ENCODE data around the gene ABTB1.

ABTB1 gene

DNA sequence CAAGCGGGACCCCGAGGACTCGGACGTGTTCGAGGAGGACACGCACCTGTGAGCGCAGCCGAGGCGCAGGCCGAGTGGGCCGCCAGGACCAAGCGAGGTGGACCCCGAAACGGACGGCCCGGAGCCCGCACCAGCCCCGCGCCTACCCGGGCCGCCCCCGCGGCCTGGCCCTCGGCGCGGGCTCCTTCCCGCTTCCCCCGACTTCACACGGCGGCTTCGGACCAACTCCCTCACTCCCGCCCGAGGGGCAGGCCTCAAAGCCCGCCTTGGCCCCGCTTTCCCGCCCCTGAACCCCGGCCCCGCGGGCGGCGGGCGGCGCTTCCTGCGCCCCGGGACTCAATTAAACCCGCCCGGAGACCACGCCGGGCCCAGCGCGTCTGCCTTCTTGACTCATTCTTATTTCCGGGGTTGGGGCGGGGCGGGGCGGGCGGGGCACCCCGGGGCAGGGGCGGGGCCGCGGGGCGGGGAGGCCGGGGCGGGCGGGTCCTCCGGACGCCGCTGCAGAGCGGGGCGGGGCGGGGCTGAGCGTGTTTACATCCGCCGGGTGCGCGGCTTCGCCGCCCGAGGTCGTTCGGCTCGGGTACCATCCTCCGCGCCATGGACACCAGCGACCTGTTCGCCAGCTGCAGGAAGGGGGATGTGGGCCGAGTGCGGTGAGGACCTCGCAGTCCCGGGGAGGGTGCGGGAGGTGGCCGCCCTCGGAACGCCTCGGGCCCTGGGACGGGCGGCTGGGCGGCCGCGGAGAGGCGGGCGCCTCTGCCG, at the start of gene ABTB1:
ABTB1 (plus strand) TSS at position 524 of the 762 bp plus-strand sequence; CDS start at position 598, 74 bp downstream.
- peak; percentile 99 for DNase-seq (ENCODE audit: low spot score)

DNA sequence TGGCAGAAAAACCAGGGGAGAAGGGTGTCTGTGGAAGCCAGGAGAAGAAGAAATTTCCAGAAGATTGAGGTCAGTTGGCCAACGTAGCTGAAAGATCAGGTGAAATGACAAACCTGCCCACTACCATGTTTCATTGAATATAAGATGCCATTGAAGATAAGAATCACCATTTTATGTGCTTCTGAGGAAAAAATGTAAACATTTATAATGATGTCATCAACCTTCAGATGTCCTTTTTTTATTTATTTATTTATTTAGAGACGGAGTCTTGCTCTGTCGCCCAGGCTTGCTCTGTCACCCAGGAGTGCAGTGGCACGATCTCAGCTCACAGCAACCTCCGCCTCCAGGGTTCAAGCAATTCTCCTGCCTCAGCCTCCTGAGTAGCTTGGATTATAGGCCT, 48.7 kb upstream of the ABTB1 start:
- DNase-seq (ENCODE audit: low spot score) = no peak

DNA sequence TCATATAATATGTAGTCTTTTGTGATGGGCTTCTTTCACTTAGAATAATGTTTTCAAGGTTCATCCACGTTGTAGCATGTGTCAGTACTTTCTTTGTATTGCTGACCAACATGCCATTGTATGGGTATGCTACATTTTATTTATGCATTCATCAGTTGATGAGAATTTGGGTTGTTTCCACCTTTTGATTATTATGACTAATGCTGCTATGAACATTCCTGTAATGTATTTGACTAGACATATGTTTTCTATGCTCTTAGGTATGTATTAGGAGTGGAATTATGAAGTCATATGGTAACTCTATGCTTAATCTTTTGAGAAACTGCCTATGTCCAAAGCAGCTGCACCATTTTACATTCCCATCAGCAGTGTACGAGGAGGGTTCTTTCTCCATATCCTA, 46.9 kb upstream of the ABTB1 start:
- no peak for DNase-seq (ENCODE audit: low spot score)

DNA sequence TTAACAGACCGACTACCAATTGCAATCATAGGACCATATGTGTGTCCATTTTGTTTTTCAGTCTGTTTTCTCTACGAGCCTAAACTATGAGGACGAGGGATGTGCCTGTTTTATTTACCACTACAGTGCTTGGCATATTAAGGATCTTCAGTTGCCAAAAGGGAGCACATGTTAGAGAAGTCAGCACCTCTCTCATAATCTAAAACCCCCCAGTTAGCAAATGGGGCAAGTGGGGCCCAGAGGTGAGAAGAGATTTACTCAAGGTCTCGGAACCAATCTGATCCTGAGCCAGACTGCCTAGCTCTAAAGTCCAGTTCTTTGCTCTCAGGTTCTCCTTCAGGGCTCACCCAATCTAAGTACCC, 44.3 kb upstream of the ABTB1 start:
- no peak for DNase-seq (ENCODE audit: low spot score)

DNA sequence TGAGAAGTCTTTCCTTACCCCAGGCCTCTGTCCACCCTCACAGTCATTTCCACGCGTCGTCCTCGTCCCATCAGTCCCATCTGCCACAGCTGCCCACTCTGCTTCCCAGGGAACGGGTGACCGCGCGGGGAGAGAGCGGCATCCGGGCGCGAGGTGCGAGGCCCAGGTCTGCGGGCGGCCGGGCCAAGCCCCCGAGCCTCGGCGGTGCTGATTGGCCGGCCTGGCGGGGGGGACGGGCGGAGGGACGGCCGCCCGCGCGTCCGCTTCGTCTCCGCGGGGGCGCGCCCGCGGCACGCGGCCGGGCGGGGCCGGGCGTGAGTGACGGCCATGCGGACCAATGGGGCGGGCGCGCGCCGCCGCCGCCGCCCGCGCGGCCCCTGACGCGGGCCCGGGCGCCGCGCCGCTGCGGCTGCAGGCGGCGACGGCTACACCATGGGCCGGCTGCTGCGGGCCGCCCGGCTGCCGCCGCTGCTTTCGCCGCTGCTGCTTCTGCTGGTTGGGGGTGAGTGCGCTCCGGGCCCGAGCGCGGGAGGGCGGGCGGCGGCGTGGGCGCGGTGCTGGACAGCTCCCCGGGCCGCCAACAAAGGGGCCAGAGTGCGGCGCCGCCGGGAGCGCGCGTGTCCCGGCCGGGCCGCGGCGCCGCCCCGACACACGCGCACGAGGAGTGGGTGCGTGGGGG, 43.8 kb upstream of the ABTB1 start, which contains the start of gene PODXL2:
PODXL2 (plus strand) TSS at position 398 of the 679 bp plus-strand sequence; CDS start at position 433, 35 bp downstream.
- DNase-seq (ENCODE audit: low spot score) = peak; percentile 95

DNA sequence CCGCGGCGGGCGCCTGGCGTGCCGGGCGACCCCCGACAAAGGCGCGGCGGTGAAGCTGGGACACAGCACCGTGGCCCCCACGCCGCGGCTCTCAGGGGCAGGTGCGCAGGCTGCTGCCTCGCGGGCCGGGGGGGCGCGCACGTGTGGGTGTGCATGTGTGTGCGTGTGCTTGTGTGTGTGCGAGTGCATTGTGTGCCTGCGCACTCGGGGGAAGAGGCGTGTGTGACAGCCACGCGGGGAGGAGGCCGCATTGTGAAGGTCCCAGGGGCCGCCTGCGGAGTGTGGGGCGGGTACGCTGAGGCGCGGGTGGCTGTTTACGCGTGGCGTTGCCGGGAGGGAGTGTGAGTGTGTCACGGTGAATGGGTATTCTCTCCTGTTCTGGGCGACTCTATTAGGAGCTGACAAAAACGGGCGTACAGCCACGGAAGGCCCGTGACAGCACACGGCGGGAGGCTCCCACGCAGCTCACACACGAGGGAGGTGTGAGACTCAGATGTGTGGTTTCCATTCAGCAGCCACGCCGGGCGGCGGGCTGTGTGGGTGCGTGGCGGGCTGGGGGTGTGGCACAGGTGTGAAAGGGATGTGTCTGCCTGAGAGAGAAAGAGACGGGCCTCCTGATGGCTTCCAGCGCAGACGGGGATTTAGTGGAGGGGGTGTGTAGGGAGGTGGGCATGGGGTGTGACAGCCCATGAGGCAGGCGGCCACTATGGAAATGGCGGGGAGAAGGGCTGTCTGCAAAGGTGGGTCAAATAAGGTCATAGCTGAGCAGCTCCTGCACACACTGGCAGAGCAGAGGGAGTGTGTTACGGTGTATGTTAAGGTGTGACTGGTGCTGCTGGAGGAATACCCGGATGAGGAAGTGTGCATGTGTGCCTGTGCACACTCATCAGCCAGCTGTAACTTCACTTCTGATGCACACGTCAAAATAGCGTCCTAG, 43.0 kb upstream of the ABTB1 start:
- no peak for DNase-seq (ENCODE audit: low spot score)

DNA sequence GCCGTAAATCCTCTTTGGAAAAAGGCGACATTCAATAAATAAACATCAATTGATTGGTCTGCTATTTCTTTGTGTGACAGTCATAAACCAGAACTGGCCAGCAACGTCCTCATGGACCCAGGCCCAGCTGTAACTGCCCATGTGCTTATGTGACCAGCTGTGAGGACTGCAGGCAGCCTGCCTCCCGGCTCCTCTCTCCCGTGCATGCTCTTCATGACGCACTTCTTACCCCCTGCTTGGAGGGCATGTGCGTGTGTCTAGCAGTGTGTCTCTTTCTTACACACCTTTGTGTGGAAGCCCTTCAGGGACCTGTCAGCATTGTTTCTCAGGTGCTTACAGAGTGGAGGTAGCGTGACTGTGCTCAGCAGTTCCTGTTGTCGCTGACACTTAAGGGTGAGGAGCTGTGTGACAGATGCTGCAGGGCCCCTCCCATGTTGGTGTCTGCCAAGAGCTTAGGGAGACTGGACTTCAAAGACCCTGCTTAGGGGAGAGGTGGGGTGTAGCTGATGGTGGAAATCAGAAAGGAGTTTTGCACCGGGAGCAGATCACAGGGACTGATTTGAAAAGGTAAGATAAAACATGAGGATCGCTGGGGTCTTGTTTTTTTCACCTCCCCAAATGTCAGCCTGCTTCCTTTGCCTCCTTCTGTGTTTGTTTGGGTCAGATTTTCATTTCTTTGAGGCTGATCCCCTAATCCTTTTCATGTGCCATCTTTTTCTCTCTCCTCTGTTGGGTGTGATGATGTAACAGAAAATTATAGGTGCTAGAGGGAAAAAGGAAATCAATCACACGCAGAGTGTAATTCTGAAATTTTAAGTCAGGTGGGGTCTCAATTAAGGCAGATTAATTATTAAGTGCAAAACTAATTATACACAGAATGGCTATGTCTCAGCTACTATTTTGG, 41.7 kb upstream of the ABTB1 start:
- no peak for DNase-seq (ENCODE audit: low spot score)

DNA sequence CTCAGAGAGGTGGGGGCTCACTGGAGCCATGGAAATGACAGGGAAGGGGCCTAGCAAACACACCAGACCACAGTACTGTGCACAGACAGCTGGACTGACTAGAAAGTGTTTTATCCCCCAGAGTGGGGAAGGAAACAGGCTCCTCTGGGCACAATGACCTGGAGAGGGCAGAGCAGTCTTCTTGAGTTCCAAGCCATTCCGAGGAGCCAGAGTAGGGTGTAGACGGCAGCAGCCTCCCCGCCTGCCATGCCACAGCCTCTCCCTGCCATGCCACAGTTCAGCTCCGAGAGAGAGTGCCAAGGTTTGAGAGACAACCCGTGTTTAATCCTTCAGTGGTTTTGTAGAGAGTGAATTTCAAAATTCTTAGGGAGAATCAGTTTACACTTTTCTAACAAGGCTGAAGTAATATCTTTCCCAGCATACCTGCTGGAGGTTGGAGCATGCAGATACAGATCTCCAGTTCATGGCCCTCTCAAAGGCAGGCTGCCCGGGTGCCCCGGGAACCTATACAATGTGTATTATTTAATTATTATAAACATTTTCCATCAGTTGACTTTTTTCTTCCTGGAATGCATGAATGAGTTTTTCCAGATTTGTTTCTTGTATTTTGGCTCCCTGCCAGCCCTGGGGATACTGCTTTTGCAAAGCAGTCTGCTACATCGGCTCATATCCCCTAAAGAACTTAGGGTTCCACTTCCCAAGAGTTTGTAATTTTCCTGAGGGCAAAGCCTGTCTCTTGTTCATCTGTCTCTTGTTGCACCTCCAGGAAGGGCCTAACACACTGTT, 40.5 kb upstream of the ABTB1 start:
- DNase-seq (ENCODE audit: low spot score) = no peak

DNA sequence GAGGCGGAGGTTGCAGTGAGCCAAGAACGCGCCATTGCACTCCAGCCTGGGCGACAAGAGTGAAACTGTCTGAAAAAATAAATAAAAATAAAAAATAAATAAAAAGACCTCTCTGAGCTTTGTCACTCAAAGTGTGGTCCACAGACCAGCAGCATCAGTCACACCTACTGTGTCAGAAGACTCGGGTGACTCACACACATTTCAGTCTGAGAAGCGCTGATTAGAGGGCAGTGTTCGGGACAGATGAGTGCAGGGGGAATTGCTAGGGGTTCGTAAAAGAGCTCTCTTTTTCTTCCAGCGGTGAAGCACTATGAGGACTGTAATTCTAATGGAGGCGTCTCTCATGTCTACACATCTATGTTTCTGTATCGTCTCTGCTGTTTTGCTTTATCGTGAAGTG, 38.1 kb upstream of the ABTB1 start:
- no peak for DNase-seq (ENCODE audit: low spot score)

DNA sequence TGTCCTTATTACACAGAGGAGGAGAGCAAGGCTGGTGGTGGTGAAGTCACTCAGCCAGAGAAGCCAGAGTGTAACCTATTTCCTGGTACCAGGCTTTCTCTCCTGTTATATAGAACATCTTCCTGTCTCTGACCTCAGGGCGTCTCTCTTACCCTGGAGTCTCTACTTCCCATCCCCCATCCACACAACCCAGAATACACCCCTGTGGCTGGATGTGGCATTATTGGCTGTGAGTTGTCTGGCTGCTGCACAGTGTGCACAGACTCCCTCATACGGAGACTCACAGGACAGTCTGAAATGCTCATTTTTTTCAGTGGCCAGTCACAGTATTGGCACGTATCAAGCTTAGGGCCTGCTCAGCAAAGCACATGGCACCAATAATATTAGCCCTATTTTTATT, 35.2 kb upstream of the ABTB1 start:
- peak; percentile 24 for DNase-seq (ENCODE audit: low spot score)

DNA sequence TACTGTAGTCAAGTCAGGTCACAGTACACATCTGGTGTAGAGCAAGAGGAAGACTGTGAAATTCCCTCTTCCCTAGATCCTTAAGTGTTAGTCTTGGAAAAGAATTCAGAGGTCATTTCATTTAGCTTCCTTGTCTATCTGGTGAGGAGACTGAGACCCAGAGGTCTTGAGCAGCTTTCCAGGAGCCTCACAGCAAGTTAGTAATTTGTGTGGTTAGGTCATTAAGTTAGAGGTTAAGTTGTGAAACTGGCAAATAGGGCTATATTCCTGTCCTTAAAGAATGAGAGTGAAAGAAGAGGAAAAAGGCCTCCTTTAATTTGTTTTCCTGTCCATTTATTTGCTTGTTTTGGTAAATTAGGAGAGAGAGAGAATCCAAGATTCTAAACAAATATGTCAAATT, 34.8 kb upstream of the ABTB1 start:
- DNase-seq (ENCODE audit: low spot score) = no peak

DNA sequence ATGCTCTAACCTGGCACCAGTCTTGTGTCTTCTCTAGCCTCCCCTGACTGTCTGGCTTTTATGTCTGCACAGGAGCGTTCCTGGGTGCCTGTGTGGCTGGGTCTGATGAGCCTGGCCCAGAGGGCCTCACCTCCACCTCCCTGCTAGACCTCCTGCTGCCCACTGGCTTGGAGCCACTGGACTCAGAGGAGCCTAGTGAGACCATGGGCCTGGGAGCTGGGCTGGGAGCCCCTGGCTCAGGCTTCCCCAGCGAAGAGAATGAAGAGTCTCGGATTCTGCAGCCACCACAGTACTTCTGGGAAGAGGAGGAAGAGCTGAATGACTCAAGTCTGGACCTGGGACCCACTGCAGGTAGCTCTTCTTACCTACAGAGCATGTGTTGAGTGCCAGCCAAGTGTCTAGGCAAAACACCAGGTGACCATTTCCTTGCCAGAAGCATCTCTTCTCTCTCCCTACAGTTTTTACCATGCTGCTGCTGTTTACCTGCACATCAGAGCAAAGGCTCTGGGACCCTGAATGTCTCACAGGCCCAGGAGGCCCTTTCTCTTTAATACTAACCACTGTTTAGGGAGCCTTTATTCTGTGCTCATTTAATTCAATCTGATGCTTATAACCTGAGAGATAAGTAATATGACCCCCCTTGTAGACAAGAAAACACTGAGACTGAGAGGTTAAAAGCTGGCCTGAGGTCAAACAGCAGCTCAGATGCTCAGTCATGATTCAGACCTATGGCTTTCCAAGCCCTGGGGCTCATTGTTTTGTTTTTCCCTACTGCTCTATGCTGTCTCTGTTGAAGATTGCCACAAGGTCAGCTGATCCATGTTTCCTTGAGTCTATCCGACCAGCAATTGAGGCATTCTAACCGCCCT, 33.3 kb upstream of the ABTB1 start:
- no peak for DNase-seq (ENCODE audit: low spot score)

DNA sequence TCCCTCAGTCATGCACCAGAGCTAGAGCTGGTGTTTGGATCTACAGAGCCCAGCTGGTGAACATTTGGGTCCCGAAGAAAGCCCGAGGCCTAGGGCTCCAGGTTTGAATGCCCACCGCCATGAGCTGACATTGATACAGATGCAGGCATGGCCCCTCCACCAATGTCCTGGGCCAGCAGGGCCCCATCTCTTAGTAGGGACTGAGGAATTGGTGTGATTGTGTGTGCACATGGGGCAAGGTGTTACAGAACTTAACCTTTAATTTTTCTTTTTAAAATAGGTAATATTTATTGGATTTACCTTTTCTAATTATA, 32.8 kb upstream of the ABTB1 start:
- no peak for DNase-seq (ENCODE audit: low spot score)

DNA sequence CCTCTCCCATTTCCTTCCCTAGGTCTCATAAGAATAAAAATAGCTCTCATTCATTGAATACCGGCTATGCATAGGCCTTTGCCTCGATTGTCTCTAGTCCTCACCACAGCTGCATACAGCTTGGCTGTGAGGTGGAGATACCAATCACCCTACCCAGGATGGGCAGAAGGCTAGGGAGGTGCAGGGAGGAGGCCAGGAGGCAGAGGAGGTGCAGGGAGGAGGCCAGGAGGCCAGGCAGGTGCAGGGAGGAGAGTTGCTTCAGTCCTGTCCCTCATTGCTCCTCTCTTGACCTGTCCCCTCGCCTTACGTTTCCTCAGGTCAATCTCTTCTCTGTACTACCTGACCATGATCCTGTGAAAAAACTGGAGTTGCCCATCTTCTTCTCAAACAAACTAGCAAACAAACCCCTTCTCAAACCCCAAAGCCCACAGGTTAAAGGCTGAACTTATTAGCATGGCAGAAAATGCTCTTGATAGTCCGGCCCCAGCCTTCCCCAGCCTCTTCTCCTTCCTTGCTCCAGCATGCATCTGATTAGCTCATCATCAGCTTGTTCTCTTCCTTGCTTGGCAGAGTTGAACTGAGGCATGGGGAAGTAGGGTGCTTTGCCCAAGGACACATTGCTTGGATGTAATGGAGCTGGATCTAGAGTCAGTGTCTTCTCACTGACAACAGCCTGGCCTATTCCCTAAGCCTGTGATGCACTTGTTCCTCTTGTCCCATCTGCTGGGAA, 27.9 kb upstream of the ABTB1 start:
- DNase-seq (ENCODE audit: low spot score) = no peak

DNA sequence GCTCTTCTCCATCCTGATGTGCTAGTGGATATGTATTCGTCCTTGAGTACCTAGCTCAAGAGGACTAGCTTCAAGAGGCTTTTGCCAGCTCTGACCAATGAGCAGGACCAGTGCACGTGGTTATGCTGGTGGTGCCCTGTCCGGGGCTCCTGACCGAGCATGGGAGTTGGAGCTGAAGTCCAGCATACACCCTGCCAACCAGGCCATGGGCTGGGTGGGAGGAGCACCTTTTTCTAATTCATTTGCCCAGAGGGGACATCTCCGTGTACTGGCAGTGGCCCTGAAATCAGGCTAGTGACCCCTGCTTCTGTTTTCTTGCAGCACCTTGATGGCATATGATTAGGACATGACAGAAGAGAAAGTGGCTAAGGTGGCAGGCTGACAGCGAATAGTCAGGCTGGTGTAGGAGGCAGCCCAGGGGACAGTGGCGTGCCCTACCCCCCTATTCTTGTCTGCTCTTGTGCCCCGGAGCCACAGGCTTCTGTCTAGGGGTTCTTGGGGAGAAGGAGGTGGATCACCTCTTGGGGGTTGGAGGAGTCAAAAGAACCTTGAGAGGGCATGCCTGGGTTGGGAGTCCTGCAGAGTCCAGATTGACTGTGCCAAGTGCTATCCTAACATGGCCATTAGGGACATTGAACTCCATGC, 27.3 kb upstream of the ABTB1 start:
- DNase-seq (ENCODE audit: low spot score) = no peak

DNA sequence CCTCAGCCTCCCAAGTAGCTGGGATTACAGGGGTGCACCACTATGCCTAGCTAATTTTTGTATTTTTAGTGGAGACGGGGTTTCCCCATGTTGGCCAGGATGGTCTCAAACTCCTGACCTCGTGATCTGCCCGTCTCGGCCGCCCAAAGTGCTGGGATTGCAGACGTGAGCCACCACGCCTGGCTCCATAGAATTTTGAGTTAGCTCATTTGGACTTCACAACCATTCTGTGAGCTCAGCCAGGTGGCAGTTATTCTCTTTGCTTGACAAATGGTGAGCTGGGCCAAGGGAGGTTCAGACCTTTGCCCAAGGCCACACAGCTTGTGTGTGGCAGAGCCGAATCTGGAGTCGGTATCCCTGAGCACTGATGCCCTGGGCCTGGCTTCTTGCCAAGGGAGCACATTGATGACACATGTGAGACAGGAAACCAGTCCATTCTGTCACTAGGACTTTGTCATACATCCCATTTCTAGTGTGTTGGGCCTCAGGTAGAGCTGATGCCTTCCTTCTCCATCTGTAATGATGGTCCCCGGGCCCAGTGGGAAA, 26.2 kb upstream of the ABTB1 start:
- DNase-seq (ENCODE audit: low spot score) = no peak

DNA sequence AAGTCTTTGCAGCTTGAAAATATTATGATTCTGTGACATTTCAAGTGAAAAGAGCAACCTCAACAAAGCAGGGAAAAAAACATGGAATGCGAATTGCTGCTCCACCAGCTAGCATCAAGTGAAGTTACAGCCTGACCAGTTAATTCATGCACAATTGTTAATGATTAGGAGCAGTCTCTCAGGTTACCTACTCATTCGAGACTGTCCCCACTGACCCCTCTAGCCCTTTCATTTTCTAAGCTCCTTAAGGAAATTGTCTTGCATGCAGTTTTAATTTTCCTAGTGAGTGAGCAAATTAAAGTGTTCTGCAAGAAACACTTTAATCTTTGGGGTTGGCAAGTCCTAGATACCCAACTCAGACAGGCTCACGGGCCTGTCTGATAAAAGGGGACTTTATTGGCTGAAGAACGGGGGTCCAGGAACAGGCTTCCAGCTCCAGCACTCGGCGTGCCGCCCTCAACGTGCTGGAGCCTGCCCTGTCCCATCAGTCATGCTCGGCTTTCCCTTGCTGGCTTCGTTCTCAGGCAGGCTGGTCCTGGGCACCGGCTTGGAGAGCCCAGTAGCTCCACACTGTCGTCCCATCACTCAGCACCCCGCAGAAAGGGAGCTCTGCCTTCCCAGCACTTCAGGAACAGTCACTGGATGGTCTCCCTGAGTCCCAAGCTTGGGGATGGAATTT, 25.4 kb upstream of the ABTB1 start:
- no peak for DNase-seq (ENCODE audit: low spot score)

DNA sequence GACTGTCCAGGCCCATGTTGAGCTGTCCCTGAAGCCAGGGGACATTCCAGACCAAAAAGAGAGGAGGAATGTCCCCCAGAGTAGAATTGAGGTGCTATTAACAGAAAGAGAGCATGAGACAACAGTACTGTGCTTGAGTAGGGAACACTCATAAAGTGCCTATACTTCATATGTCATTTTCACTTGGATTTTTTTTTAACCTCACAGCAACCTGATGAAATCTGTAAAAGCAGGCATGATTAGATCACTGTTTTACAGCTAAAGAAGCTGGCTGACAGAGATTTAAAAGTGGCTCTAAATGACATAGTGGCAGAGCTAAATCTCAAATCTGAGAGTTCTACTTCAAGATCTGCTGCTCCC, 24.9 kb upstream of the ABTB1 start:
- DNase-seq (ENCODE audit: low spot score) = no peak
